HG02678 (cell line): ENCODE data around the gene MIB2.
"Not testable (repeated sequence)": the region's sequence is repeated elsewhere in the genome, so short reads cannot be mapped to it uniquely, and the experiment has no call there.

ENCODE experiments used
- ATAC-seq: cut with Tn5 transposase; IDR thresholded peaks from one replicate; pipeline ENCODE4 v1.9.1; 2021; ENCODE audit warnings: mild to moderate bottlenecking, moderate library complexity; ENCODE audit not compliant: unreplicated experiment

Gene MIB2

DNA sequence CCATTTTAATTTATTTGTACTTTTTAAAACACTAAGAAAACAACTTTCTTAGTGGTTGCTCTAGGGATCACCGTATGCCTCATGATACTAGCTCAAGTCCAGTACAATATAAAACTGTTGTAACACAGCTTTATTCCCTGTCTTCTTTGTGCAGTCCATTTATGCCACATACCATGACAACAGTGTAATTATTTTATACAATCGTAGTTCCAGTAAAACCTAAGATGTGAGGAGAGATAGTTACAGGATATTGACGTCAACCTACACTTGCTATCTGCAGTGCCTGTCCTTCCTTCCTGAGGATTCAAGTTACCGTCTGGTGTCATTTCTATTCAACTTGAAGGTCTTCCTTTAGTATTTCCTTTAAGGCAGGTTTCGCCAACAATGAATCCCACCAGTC, 31.0 kb downstream of the MIB2 start:
- not testable (repeated sequence) for ATAC-seq

DNA sequence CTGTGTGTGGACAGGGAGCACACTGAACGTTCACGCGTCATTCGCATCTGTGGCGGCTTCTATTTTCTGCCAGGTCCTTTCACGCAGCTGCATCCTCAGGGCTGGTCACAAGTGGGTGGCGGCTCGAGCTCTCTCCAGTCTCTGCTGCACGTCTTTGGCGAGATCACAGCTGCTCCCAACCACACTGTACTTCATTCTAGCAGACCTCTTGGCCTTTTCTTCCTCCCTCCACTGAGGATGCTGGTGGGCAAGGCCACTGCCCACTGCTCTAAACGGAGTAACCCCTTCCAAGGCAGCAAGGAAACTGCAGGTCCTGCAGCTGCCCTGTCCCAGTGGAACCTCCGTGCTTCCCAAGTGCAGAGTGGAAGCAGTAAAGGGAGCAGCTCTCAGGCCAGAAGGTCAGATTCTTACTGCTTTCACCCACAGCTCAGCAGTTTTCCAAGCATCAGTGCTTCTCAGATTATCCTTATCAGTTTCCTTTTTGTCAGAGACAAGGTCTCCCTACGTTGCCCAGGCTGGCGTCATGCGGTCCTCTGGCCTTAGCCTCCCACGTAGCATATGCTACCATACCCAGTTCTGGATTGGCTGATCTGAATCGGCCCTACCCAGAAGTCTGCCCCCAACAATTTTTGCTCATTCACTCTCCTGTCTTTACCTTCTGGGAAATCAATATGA, 32.4 kb downstream of the MIB2 start:
- not testable (repeated sequence) for ATAC-seq

DNA sequence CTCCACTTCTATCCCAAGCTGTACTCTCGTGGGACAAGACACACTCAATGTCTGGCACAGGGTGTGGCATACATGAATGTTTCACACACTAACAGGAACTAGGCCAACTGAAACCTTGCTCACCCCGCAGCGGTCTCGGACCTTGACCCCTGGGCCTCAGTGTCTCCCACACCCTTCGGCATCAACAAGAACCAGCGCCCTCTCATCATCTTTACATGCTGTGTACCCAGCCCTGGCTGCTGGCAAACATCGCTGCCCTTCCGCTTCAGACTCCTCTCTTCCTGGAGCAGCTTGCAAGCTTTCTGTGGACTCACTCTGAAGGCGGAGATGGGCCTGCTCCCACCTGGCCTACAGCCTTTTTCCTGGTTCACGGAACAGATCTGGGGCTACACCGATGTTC, 33.0 kb downstream of the MIB2 start:
- ATAC-seq, result not testable (repeated sequence)

DNA sequence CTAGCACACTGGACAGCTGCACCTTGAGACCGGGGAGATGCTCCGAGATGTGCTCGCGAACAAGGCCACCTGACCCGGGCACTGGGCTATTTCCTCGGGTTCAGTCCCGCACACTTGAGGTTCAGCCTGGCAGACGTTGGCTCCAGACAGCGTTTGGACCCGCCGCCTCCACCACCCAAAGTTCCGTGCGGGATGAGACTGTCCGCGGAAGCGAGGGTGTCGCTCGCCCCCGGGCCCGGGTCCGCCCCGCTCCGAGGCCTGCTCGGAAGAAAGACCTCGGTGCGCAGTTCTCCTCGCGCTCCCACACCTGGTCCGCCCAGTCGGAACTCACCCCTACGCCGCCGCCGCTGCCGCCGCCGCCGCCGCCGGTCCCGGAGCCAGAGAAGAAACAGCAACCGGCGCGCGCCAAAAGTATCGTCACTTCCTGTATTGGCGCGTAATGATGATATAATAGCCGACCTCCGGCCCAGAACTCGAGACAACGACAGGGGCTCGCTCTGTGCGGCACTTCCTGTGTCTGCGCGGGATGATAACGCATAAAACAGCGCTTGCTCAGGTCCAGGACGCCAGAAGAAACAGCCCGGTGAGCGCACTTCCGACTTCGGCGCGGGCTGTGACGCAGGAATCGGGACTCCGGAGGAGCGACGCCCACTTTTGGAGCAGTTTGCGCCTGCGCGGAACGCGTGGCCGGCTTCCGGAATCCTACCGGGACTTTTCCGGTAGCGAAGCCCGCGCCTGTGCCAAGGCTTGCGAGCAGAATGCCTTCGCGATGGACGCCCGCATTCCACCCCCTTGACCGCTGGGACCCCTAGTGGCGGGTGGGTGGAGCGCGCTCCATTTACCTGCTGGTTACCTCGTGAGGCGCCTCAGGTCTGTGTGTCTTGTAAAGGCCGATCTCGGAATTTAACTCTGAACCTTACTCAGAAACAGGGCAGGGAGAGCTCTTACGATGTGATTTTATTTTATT, 43.6 kb downstream of the MIB2 start, which contains the start of gene CDK11B:
Gene CDK11B, minus strand, starts transcription at position 422 of the 967 bp plus-strand sequence. CDS start 1,519 bp downstream, outside the sequence.
- ATAC-seq, result peak; percentile 86

DNA sequence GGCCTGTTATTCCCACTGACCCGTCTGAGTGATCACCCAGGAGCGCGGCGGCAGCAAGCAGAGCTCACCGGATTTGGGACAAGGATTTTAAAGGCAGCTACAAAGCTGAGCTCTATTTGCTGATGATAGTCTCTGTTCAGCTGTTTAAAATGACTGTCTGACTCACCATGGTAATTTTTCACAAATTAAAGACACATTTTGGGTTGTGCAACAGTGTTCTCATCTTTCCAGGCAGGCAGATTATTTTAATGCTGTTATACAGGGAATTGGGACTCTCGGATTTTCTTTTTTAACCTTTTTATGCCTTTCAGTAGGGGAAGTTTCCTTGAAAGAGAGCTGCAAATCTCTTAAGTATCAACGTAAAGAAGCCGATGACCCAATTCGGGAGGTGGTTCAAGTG, 47.1 kb downstream of the MIB2 start:
- ATAC-seq, result not testable (repeated sequence)

DNA sequence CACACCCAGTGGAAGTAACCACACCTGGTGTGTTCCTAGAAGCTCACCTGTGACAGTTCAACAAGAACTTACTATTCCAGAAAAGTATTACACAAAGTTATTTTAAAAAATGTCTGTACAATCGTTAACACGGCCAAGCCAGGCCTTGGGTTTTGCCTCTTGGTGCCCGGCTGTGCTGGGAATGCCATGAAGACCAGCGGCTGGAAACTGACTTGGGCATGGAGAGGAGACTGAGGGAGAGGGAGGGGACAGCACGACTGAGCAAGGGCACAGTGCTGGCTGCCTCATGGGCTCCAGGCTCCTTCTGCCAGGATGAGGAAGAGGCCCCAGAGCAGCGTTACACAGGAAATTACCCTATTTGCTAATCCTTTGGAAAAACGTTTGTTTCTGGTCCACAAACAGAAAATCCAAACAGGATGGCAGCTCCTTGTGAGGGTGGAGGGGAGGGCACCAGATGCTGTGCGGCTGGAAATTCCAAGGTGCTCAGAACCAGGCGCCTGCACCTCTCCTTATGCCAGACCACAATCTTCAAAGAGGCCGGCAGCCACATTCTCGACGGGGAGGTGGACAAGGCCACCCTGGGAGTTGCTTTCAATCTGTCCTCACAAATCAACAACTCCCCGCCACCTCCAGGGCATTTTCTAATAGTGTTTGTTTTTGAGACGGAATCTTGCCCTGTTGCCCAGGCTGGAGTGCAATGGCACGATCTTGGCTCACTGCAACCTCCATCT, 47.7 kb downstream of the MIB2 start:
- not testable (repeated sequence) for ATAC-seq

DNA sequence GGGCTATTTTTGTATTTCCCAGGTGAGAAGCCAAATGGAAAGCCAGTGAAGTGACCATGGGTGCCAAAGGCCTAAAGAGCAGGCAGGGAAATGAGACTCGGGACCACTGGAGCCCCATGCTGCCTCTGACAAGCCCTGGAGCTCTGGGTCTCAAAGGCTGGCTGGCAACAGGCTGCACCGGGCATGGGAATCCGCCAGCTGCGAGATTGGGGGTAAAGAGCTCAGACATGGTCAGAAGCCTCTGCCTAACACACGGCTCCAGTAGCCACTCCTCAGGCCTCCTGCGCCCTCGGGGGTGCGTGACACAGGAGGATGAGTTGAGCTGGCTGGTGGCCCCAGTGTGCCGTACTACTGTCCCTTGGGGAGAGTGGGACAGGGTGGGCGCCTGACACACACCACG, 49.0 kb downstream of the MIB2 start:
- ATAC-seq, result not testable (repeated sequence)

DNA sequence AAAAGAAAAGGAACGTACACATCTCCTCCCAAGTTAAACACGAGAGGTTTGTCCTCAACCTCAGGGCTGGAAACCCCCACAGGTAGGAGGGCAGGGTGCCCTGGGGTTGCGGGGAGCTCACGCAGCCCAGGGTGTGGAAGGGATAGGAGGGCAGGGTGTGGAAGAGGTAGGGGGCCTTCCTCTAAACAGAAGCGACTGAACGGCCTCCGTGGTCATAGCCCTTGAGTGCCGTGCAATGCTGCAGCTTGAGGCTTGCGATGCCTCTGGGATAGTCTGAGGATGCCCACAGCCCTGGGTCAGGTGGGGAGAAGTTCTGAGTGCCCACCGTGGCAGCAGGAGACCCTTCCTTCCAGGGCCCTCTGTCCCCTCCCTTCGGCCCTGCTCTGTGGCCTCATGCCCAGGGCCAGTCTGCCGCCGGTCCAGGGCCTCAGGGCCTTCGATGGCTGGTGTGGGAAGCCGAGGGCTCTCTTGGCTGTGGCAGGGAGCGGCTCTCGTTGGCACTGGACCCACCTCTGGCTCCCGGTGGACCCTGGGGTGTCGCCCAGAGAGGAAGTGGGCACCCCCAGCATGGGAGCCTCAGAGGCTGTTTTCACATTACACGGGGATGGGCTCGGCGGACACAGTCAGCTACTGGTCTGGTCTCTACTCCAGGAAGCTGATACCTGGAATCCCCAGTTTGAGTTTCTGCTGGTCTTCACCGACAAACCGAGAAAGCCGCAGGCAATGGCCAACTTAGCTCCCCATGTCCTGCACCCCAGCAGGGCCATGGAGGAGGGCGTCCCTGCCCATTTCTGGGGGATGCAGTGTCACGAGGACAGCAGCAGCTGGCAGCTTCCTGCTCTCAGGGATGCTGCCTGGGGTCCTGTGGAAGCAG, 49.9 kb downstream of the MIB2 start:
- ATAC-seq, result no peak

DNA sequence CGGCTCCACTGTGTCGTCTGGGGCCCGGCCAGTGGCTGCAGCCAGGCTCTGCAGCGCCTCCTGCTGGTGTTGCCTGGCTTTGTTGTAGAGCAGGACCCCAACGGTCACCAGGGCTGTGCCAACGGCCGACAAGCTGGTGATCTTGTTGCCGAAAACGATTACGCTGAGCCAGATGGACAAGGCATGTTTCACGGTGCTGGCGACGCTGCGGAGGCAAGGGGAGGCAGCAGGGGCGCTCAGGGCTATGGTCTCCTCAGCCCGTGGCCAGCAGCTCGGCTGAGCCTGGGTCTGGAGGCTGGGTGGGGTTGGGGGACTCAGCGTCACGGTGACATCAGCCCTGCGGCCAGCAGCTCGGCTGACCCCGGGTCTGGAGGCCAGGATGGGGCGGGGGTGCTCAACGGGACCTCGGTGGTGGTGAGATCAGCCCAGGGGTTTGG, 50.5 kb downstream of the MIB2 start:
- ATAC-seq, result no peak

DNA sequence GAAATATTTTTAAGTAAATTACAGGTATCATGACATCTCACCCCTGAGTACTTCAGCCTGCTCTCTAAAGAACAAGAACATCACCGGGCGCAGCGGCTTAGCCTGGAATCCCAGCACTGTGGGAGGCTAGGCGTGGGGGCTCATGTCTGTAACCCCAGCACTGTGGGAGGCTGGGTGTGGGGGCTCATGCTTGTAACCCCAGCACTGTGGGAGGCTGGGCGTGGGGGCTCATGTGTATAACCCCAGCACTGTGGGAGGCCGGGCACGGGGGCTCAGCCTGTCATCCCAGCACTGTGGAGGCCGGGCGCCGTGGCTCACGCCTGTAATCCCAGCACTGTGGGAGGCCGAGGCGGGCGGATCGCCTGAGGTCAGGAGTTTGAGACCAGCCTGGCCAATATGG, 51.2 kb downstream of the MIB2 start:
- ATAC-seq, result no peak

DNA sequence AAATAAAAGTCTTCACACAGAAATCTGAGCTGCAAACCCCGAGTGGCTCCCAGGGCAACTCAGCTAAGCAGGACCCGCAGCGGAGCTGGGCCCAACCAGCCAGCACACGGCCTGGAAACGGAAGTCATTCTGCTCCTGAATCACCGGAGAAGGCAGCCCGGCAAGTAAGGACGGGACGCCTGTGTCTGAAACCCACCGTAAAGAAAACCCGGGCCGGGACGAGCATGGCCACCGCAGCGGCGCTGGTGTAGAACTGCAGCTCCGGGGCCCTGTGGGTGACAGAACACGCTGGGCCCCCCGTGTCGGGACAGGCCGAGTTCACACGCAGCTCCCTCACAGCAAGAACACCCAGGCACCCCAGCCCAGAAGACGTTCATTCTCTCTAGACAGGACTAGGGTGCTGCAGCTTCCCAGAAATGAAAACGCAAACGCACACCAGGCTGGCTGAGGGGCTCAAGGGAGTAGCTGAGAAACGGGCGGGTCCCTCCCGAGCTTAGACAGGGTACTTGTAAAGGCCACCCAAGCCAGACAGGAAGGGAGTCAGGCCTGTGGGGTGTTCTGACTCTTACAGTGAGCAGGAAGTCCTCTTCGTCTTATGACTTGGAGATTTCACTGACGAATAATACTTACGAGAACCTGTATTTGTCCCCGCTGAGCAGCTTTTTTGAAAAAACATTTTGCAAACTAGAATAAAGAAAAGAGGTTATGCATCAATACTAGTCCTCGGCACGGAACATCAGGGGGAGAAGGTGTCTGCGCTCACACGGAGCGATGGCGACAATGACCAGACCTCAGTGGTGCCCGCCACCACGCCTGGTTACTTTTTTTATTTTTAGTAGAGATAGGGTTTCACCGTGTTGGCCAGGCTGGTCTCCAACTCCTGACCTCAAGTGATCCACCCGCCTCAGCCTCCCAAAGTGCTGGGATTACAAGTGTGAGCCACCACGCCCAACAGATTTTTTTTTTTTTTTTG, 54.5 kb downstream of the MIB2 start:
- no peak for ATAC-seq

DNA sequence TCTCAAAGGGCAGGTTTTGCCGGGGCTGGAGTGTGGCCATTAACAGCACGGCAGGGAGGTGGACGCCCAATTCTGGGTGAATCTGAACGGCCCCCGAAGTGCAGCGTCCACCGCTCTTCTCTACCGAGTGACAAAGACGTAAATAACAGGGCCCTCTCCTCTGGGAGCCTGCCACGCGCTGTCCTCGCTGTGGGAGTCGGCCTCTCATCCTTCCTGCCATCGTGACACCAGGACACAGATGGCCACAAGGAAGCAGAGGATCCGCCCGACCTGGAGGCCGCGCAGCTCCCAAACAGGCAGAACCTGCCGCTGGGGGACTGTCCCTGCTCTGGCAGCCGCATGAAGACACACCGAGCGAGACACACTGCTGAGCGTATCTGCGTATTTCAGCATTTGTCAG, 55.6 kb downstream of the MIB2 start:
- no peak for ATAC-seq

DNA sequence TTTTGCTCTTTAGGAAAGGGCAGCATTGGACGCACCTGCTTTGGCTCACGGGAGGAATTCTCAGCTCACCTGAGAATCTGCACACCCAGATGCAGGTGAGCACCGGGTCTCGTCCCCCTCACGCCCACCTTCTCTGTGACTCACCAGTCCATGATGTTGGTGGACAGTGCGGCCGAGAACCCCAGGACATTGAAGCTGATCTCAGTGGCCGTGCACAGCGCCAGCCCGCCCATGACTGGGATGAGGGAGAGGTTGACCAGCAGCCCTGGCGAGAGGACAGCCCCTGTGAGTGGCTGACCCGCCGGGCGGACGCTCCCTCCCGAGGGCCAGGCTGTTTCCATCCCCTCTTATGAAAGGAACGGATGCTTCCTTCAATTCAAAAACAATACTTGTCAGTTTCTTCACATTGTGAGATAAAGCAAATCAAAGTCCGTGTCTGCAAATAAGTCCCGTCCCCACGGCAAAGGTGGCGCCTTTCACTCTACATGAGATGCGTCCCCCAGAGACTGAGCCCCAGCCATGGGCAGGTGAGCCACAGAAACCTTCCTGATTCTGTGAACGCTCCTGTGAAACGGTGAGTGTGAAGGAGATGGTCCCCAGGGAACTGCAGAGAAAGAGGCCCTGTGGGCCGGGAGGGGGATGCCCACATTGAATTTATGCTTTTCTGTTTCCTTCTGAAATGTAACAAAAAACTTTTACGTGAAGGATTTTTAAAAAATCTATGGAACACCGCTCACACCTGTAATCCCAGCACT, 56.2 kb downstream of the MIB2 start:
- no peak for ATAC-seq

DNA sequence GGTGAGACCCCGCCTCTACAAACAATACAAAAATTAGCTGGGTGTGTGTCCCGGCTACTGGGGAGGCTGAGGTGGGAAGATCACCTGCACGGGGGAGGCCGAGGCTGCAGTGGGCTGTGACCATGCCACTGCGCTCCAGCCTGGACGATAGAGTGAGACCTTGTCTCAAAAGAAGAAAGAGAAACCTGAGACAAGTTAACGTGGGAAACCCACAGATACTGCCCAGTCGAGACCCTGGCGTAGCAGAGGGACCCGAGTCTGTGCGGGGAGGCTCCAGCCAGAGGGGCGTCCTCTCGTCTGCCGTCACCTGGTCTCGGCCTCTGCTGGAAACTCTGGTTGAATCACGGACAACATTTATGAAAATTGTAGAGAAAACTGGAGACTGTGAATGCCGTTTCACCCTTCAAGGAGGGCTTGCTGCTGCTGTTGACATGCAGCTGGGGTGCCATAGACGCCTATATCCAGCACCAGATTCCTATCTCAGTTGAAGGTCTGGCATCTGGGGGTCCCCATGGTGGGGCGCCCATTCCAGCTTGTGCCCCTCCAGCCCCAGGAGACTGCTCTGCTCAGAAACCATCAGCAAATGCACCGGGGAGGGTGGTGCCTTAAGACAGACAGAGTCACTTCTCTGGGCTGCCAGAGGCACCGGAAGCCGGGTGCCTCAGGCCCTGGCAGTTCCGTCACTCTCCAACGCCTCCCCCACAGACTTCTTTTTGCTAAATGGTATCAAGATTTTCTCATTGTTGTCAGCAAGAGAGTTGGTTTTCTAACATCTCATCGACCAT, 57.1 kb downstream of the MIB2 start:
- ATAC-seq, result no peak

DNA sequence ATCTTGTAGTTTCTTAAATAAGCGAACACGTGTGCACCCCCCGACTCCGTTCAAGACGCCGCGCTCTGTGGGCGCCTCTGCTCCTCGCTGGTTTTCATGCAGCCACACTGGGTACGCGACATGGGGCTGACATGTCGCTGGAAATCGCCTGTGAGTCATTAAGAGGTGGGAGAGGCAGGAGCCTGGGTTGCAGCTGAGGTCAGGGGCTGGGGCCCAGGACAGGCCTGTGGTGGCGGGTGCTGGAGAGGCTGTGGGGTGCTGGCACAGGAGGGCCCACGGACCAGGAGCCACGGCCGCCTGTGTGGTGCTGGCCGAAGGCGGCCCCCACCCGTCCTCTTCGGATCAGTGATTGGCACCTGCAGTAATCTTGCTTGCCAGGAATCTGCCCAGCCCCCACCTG, 59.5 kb downstream of the MIB2 start:
- not testable (repeated sequence) for ATAC-seq

DNA sequence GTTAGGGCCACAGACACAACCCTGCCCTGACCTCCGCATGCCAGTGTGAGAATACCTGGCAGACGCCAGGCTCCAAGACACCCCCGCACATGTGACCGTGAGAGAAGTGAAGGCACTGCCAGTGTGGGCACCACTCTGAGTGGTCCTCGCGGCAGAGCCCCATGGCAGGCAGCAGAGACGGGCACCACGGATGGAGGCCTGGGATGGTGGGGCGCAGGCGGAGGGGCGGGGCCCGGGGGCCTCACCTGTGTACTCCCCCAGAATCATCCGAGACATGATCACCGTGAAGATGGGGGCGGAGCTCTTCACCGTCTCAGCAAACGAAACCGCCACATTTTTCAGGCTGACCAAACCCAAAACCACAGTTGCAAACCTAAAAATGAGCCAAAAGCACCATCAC, 59.9 kb downstream of the MIB2 start:
- ATAC-seq, result not testable (repeated sequence)

DNA sequence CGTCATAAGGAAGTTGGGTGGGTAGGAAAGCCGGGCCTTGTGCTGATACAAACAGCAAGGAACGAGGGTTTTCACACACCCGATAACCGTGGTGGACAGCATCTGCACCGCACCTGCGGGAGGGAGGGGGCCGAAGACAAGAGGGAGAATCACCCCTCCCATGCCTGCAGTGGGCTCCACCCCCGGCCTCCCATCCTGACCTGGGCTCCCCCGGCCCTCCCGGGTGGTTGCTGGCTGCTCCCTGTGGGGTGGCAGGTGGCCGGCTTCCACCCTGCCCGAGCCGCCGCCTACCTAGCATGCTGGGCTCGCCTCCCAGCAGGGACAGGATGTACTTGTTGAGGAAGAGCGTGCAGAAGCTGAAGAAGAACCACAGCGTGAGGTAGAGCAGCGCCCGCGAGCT, 60.8 kb downstream of the MIB2 start:
- ATAC-seq, result not testable (repeated sequence)
